Retinal pigment epithelial cell (primary cell): ENCODE measurements around the gene MC1R.

Source experiments
- DNase-seq: peaks from one replicate; pipeline ENCODE4 v3.0.0-alpha.2; 2010; ENCODE audit warnings: low read depth
- H3K4me3 ChIP-seq: 2 replicates; pipeline ENCODE4 v1.5.1; 2011; ENCODE audit warnings: mild to moderate bottlenecking, low read length, control low read depth, moderate library complexity
- CTCF ChIP-seq: conservative IDR thresholded peaks from 2 replicates; pipeline ENCODE4 v1.5.1; 2011; ENCODE audit warnings: low read depth, low read length, control low read depth, inconsistent platforms

Gene MC1R

GRCh38 chr16:89922884-89923639, 4.4 kb downstream of the MC1R start, which contains the start of gene TUBB3:
Gene TUBB3 (plus strand): TSS chr16:89923342. CDS start chr16:89923402, 60 bp downstream.
- peak within 1 kb of the TSS; percentile 88 for H3K4me3 ChIP-seq
- DNase-seq: no peak
- no peak for TF ChIP-seq CTCF

- TF ChIP-seq CTCF: no peak
- H3K4me3 ChIP-seq: peak overlapping the region; percentile 88
- DNase-seq: no peak
These were observed 5.1 kb downstream of the MC1R start for GRCh38 chr16:89923640-89924296.

- TF ChIP-seq CTCF: no peak
- H3K4me3 ChIP-seq: peak overlapping the region; percentile 88
- no peak for DNase-seq
These were observed 5.7 kb downstream of the MC1R start for GRCh38 chr16:89924297-89924924.

- DNase-seq: no peak
- TF ChIP-seq CTCF: no peak
- peak overlapping the region; percentile 88 for H3K4me3 ChIP-seq
These were observed 6.3 kb downstream of the MC1R start for GRCh38 chr16:89924925-89925307.

- no peak for DNase-seq
- H3K4me3 ChIP-seq: peak overlapping the region; percentile 88
- TF ChIP-seq CTCF: no peak
These were observed 7.0 kb downstream of the MC1R start for GRCh38 chr16:89925596-89926079.

GRCh38 chr16:89931305-89931896, 12.7 kb downstream of the MC1R start:
- no peak for TF ChIP-seq CTCF
- DNase-seq: no peak
- H3K4me3 ChIP-seq: no peak overlapping the region
